Measurements from ENCODE around the gene ADORA2B. TPM values are rescaled to one million over a fixed set of nuclear protein-coding genes. Genes with fewer than 3 reads are reported as not detected.

ADORA2B gene
- total and polyA plus RNA-seq, 2 of the 4 experiments (the other 2 are of a cell fraction): 5.2 to 5.5 TPM

DNA sequence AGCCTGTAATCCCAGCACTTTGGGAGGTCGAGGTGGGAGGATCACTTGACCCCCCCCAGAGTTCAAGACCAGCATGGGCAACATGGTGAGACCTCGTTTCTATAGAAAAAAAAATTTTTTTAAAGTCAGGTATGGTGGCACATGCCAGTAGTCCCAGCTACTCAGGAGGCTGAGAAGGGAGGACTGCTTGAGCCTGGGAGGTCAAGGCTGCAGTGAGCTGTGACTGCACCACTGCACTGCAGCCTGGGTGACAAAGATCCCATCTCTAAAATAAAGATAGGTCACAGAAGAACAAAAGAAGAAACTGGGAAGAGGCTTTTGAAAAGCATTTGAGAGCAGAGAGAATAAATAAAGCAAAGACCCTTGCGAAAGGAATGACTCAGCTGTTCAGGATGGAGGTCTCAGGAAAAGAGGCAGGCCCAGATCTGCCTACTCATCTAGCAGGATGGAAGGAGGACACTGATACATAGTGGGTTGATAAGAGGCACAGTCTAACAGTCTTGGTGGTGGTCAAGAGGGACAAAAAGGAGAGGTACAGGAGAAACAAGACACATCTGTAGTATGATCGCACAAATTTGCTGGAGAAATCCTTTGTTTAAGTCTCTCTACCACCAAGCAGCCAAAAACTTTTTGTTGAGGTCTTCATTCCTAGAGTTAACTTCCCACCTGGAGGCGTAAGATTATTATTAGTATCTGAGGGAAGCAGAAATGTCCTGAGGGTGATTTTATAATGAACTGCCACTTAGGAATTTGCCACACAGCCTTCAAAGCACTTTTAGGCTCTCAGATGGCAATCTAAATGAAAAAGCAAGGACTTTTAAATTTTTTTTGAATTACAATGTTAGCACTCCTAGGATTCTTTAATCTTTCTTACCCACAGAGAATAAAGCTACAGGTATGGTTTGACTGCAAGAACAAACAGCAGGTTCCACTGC, 37.0 kb downstream of the ADORA2B start:
- peak overlapping the region; percentile 4 for H2AFZ ChIP-seq (replicated peaks; ENCODE audit: low read length, poor library complexity)
- dilution Hi-C loops (cut with HindIII; ENCODE audit: low sequenced_read_pairs, unreplicated experiment): no loop called here
- H3K9ac ChIP-seq (ENCODE audit: low read depth, low read length): no peak overlapping the region
- H3K4me1 ChIP-seq (ENCODE audit: control insufficient read depth, insufficient read depth, low read length): peaks cover 2% of the 10 kb centered on the region
- peak overlapping the region; percentile 49 for H3K14ac ChIP-seq (replicated peaks; ENCODE audit: low read depth, low read length)
- H2BK20ac ChIP-seq (ENCODE audit: low read depth, low read length): peak overlapping the region; percentile 71
- in situ Hi-C loops (cut with MboI; ENCODE audit: low sequenced_read_pairs): no loop called here
- no peaks in the 10 kb centered on the region for H4K20me1 ChIP-seq (ENCODE audit: insufficient read depth, low read length)
- peak overlapping the region; percentile 80 for H2AK5ac ChIP-seq (ENCODE audit: low read depth, low read length)
- H3K9me3 ChIP-seq (ENCODE audit: control insufficient read depth, insufficient read depth, low read length): no peaks in the 10 kb centered on the region
- POLR2A ChIA-PET (ENCODE audit: unreplicated experiment): no interaction called here
- no CpG with 5 or more reads among the region's 5 CpGs for WGBS, 2 experiments (ENCODE audit: extremely low coverage in 2 of 2, insufficient read length in 1 of 2)
- no TSS peak for BruUV-seq (replicated peaks)
- no peak overlapping the region; the same call in 1 of the 2 replicates for H3K56ac ChIP-seq (ENCODE audit: extremely low read depth, insufficient read depth, low read length)
- peaks cover 4% of the 10 kb centered on the region; the same call in 1 of the 2 replicates for H3K9me1 ChIP-seq (ENCODE audit: insufficient read depth, low read length)
- peak overlapping the region; percentile 44; the same call in 1 of the 2 replicates for H3K23ac ChIP-seq (ENCODE audit: low read depth, low read length)
- ATAC-seq (ENCODE audit: low read depth) (peak; percentile 93), DNase-seq (peak; percentile 84)
- no peak overlapping the region; the same call in 1 of the 2 replicates for H4K91ac ChIP-seq (ENCODE audit: insufficient read depth, low read depth, low read length)
- no peak overlapping the region for H3K4me3 ChIP-seq (ENCODE audit: insufficient read depth, low read depth, low read length)
- peak overlapping the region; percentile 78 for H4K5ac ChIP-seq (ENCODE audit: low read depth, low read length)
- H3K4ac ChIP-seq (ENCODE audit: low read depth, low read length): peak overlapping the region; percentile 65
- CTCF ChIA-PET: no interaction called here
- peaks cover 4 to 21% of the 10 kb centered on the region in 2 experiments; a peak in 2 of 4 replicates for H3K79me1 ChIP-seq (ENCODE audit: low read depth in 1 of 2, low read length in 2 of 2)
- intact Hi-C loops (cut with micrococcal nuclease): no loop called here
- no peaks in the 10 kb centered on the region for H3K27me3 ChIP-seq (ENCODE audit: control insufficient read depth, insufficient read depth, low read length)
- H3K18ac ChIP-seq (ENCODE audit: low read depth, low read length): peak overlapping the region; percentile 88
- H3K4me2 ChIP-seq (ENCODE audit: low read depth, low read length): no peak overlapping the region; the same call in 1 of the 2 replicates
- H3K36me3 ChIP-seq (ENCODE audit: control insufficient read depth, insufficient read depth, low read length): peaks cover 16% of the 10 kb centered on the region
- H2AK9ac ChIP-seq (replicated peaks; ENCODE audit: low read depth, low read length, poor library complexity): peak overlapping the region; percentile 52
- peak overlapping the region; percentile 79; the same call in 2 of the 3 replicates for H2BK15ac ChIP-seq (ENCODE audit: low read depth, low read length)
- H3K27ac ChIP-seq (ENCODE audit: insufficient read depth, low read length): peak overlapping the region; percentile 85
- peak overlapping the region in 1 of 2 experiments; percentile 71; a peak in 2 of 4 replicates for H4K8ac ChIP-seq (ENCODE audit: low read depth in 2 of 2, low read length in 2 of 2)
- H2BK5ac ChIP-seq (ENCODE audit: low read depth, low read length, poor library complexity, severe bottlenecking): peak overlapping the region; percentile 90
- peak overlapping the region; percentile 79 for H2BK120ac ChIP-seq (ENCODE audit: low read depth, low read length)
- TF ChIP-seq POLR2A (IDR thresholded peaks at IDR 0.05; ENCODE audit: low read depth, low read length) (no peak), FOS (IDR thresholded peaks at IDR 0.05; ENCODE audit: low read depth, low read length) (peak; percentile 30; the same call in 1 of the 2 replicates), RFX5 (IDR thresholded peaks at IDR 0.05; ENCODE audit: low read depth, low read length) (no peak), RCOR1 (IDR thresholded peaks at IDR 0.05; ENCODE audit: insufficient replicate concordance, low read length) (peak; percentile 26), MXI1 (IDR thresholded peaks at IDR 0.05; ENCODE audit: borderline replicate concordance, low read depth, low read length) (no peak), MAZ (IDR thresholded peaks at IDR 0.05; ENCODE audit: borderline replicate concordance, low read depth, low read length) (no peak), MAFK (IDR thresholded peaks at IDR 0.05; ENCODE audit: low read depth, low read length) (peak; percentile 72), RAD21 (IDR thresholded peaks at IDR 0.05; ENCODE audit: low read length) (no peak), BHLHE40 (IDR thresholded peaks at IDR 0.05; ENCODE audit: low read depth, low read length) (no peak), NFE2L2 (IDR thresholded peaks at IDR 0.05; ENCODE audit: low read depth, low read length) (peak; percentile 94), CHD1 (IDR thresholded peaks at IDR 0.05; ENCODE audit: low read depth, low read length) (no peak), CEBPB (IDR thresholded peaks at IDR 0.05; ENCODE audit: low read depth, low read length) (peak; percentile 82), SMC3 (IDR thresholded peaks at IDR 0.05; ENCODE audit: low read depth, low read length) (no peak)
- TF ChIP-seq, protein P1, sequence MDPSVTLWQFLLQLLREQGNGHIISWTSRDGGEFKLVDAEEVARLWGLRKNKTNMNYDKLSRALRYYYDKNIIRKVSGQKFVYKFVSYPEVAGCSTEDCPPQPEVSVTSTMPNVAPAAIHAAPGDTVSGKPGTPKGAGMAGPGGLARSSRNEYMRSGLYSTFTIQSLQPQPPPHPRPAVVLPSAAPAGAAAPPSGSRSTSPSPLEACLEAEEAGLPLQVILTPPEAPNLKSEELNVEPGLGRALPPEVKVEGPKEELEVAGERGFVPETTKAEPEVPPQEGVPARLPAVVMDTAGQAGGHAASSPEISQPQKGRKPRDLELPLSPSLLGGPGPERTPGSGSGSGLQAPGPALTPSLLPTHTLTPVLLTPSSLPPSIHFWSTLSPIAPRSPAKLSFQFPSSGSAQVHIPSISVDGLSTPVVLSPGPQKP (IDR thresholded peaks at IDR 0.05; ENCODE audit: borderline replicate concordance, low read depth, low read length): no peak
- TF ChIP-seq, protein P2, sequence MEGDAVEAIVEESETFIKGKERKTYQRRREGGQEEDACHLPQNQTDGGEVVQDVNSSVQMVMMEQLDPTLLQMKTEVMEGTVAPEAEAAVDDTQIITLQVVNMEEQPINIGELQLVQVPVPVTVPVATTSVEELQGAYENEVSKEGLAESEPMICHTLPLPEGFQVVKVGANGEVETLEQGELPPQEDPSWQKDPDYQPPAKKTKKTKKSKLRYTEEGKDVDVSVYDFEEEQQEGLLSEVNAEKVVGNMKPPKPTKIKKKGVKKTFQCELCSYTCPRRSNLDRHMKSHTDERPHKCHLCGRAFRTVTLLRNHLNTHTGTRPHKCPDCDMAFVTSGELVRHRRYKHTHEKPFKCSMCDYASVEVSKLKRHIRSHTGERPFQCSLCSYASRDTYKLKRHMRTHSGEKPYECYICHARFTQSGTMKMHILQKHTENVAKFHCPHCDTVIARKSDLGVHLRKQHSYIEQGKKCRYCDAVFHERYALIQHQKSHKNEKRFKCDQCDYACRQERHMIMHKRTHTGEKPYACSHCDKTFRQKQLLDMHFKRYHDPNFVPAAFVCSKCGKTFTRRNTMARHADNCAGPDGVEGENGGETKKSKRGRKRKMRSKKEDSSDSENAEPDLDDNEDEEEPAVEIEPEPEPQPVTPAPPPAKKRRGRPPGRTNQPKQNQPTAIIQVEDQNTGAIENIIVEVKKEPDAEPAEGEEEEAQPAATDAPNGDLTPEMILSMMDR (conservative IDR thresholded peaks at IDR 0.05; ENCODE audit: low read depth, low read length): no peak

Data from IMR-90 (cell line).